K562 (cell line): ENCODE data around the gene ARHGEF16. TPM values are rescaled to one million over a fixed set of nuclear protein-coding genes. Genes with fewer than 3 reads are reported as not detected.

ENCODE experiments used
- ATAC-seq: fragments of 200-7000 bp; cut with Tn5 transposase; 3 replicates; pipeline ENCODE4 v1.9.1; 2020; ENCODE audit warnings: moderate library complexity
- BruUV-seq: library from RNA; stranded (reverse); fragments of 400-500 nt; replicated peaks from 2 replicates; lab custom pipeline; 2021; lab: Mats Ljungman, UMichigan
- CTCF ChIA-PET: fragments of 300-600 bp; formaldehyde crosslinking; extraction: SDS; loops from one replicate; lab custom pipeline; 2021; ENCODE audit warnings: low intra/inter-chr PET ratio; lab: Yijun Ruan, JAX
- POLR2A ChIA-PET: fragments of 300-600, 350-650 bp; sonication (Branson Sonifier 250); formaldehyde crosslinking; extraction: SDS; loops from one replicate; lab custom pipeline; 2021; ENCODE audit warnings: antibody characterized with exemption, inconsistent platforms; lab: Yijun Ruan, JAX
- DNase-seq, 4 experiments: peaks; one replicate each; pipeline versions ENCODE4 v3.0.0 to v3.0.0-alpha.2; 2011 to 2018; ENCODE audit warnings: low spot score in 3 of 4, mixed read lengths in 3 of 4; ENCODE audit errors: extremely low read depth in 1 of 4
- FAIRE-seq: peaks from 2 replicates; lab custom pipeline; 2011; peaks lifted over from hg19 to GRCh38; lab: Jason Lieb, UNC
- H2AFZ ChIP-seq: 2 replicates; pipeline ENCODE4 v1.6.0; 2011; ENCODE audit warnings: low read depth, low read length, control low read depth, inconsistent platforms
- H3K27ac ChIP-seq: fragments of 200-600 bp; 3 replicates; pipeline ENCODE4 v1.8.0; 2011; ENCODE audit warnings: low read depth, mild to moderate bottlenecking, control low read depth, inconsistent platforms, low read length, moderate library complexity, mixed read lengths; ENCODE audit errors: extremely low read depth
- H3K27me3 ChIP-seq, 2 experiments: fragments of 300-600 bp in 1 of 2; 2 replicates in 1 of 2; 3 replicates in 1 of 2; pipeline versions ENCODE4 v1.6.0 to v1.8.0; 2011; ENCODE audit warnings: inconsistent platforms in 2 of 2, low read length in 2 of 2, mild to moderate bottlenecking in 1 of 2, mixed read lengths in 1 of 2, moderate library complexity in 1 of 2; ENCODE audit not compliant: control insufficient read depth in 2 of 2, insufficient read depth in 2 of 2
- H3K36me3 ChIP-seq: fragments of 300-600 bp; 3 replicates; pipeline ENCODE4 v1.8.0; 2011; ENCODE audit warnings: mild to moderate bottlenecking, low read length, inconsistent platforms; ENCODE audit not compliant: control insufficient read depth, insufficient read depth
- H3K4me1 ChIP-seq, 2 experiments: fragments of 200-600 bp in 1 of 2; replicated peaks in 1 of 2; 2 replicates in 1 of 2; 3 replicates in 1 of 2; pipeline versions ENCODE4 v1.5.1 to v1.8.0; 2011; ENCODE audit warnings: inconsistent platforms in 2 of 2, low read length in 2 of 2, mild to moderate bottlenecking in 1 of 2, mixed read lengths in 1 of 2, moderate library complexity in 1 of 2; ENCODE audit not compliant: control insufficient read depth in 2 of 2, insufficient read depth in 2 of 2
- H3K4me2 ChIP-seq: 2 replicates; pipeline ENCODE4 v1.6.1; 2011; ENCODE audit warnings: low read length, control low read depth, inconsistent platforms, mixed read lengths; ENCODE audit not compliant: insufficient read depth
- H3K4me3 ChIP-seq: fragments of 200-600 bp; sonication (generic), shearing (Covaris generic); 2 replicates; pipeline ENCODE4 v1.5.1; 2016; ENCODE audit warnings: control low read depth, inconsistent platforms
- H3K79me2 ChIP-seq: fragments of 200-600 bp; 3 replicates; pipeline ENCODE4 v1.8.0; 2011; ENCODE audit warnings: low read length, inconsistent platforms; ENCODE audit not compliant: control insufficient read depth, insufficient read depth
- H3K9ac ChIP-seq, 2 experiments: 2 replicates each; pipeline versions ENCODE4 v1.6.0 to v1.6.1; 2011; ENCODE audit warnings: low read depth in 2 of 2, low read length in 2 of 2, control low read depth in 1 of 2, inconsistent platforms in 1 of 2, mild to moderate bottlenecking in 1 of 2, mixed read lengths in 1 of 2; ENCODE audit not compliant: insufficient read depth in 1 of 2
- H3K9me1 ChIP-seq: one replicate; pipeline ENCODE4 v1.6.0; 2011; ENCODE audit warnings: inconsistent platforms, mild to moderate bottlenecking, low read length, moderate library complexity; ENCODE audit not compliant: control insufficient read depth, insufficient read depth
- H3K9me3 ChIP-seq: replicated peaks from 2 replicates; pipeline ENCODE4 v1.5.1; 2011; ENCODE audit warnings: low read depth, low read length, inconsistent platforms; ENCODE audit not compliant: control insufficient read depth, insufficient read depth
- H4K20me1 ChIP-seq: replicated peaks from 2 replicates; pipeline ENCODE4 v1.6.1; 2011; ENCODE audit warnings: low read length, inconsistent platforms, mixed read lengths; ENCODE audit not compliant: control insufficient read depth, insufficient read depth
- AFF1 ChIP-seq, 2 experiments: fragments of 450-650 bp; IDR thresholded peaks; 2 replicates each; pipeline ENCODE4 v1.6.1; 2018; ENCODE audit warnings: mild to moderate bottlenecking in 2 of 2, low read depth in 1 of 2; ENCODE audit not compliant: partially characterized antibody in 2 of 2
- KDM5B ChIP-seq: fragments of 200-600 bp; sonication (generic); IDR thresholded peaks from 2 replicates; pipeline ENCODE4 v1.6.1; 2012; ENCODE audit warnings: low read depth, mild to moderate bottlenecking, moderate library complexity, low read length, control low read depth, inconsistent platforms; ENCODE audit not compliant: insufficient replicate concordance
- POLR2B ChIP-seq: fragments of 450-650 bp; IDR thresholded peaks from 2 replicates; pipeline ENCODE4 v1.6.1; 2018; ENCODE audit warnings: low read depth; ENCODE audit not compliant: partially characterized antibody
- ZC3H4 ChIP-seq: sonication (generic); formaldehyde crosslinking; IDR thresholded peaks from 2 replicates; pipeline ENCODE4 v1.9.0; 2021; ENCODE audit warnings: missing genetic modification reagents, borderline replicate concordance
- WGBS: fragments of 100-300 bp; shearing (Covaris generic); methylation state at CpG from one replicate; pipeline ENCODE4 v1.1.6; 2016; ENCODE audit warnings: low coverage, mixed read lengths; ENCODE audit not compliant: insufficient coverage; ENCODE audit errors: missing lambda C conversion rate; 5-methylcytosine and 5-hydroxymethylcytosine counted together
- in situ Hi-C: fragments of 300-500 bp; cut with MboI; formaldehyde crosslinking; loops from 4 replicates; pipeline ENCODE4 v1.15.0; 2018; ENCODE audit warnings: inconsistent platforms, mixed read lengths
- intact Hi-C: fragments of 100-400 bp; cut with micrococcal nuclease; formaldehyde crosslinking; loops from 2 replicates; pipeline ENCODE4 v1.14.2; 2022
- polyA plus RNA-seq, 8 experiments: library from polyadenylated mRNA; depleted of rRNA in 4 of 8; stranded (reverse) in 5 of 8; unstranded in 3 of 8; fragments of >200 nt; fragmentation: Nextera tagmentation in 2 of 8; fragmentation: Illumina TruSeq in 1 of 8; extraction: Ambion mirVana in 2 of 8; extraction: Trizol in 1 of 8; gene quantifications; 2 replicates each; pipeline versions ENCODE4 v1.2.1 to v1.2.3, GENCODE V29; 2011 to 2014; ENCODE audit warnings: inconsistent platforms in 1 of 8, missing spikeins in 1 of 8
- total RNA-seq, 7 experiments: library from RNA; depleted of rRNA in 6 of 7; stranded (reverse); fragments of >200 nt in 6 of 7; fragmentation: Illumina TruSeq in 2 of 7; extraction: Trizol in 2 of 7; gene quantifications; 2 replicates each; pipeline versions ENCODE4 v1.2.1 to v1.2.3, GENCODE V29; 2011 to 2021; ENCODE audit warnings: low replicate concordance in 1 of 7

ARHGEF16 gene
- total and polyA plus RNA-seq, 9 of the 15 experiments (the other 6 are each of a cell fraction or from before 2014, with no cell fraction given) = 0.15 to 1.2 (median 0.49) TPM; not detected in 2

GRCh38 chr1:3468236-3469103 lies 14.0 kb downstream of the ARHGEF16 start:
- H3K4me3 ChIP-seq = no peak overlapping the region
- WGBS = 3% methylated on average over 18 of the region's 34 CpGs
- no TSS peak for BruUV-seq
- no peak overlapping the region for H3K4me2 ChIP-seq
- FAIRE-seq (no peak), DNase-seq (no peak), ATAC-seq (no peak)
- TF ChIP-seq POLR2B (no peak), AFF1 (IDR thresholded peaks at IDR 0.05; ENCODE audit: low read depth in 1 of 2, partially characterized antibody in 2 of 2) (no peak), KDM5B (no peak), ZC3H4 (CRISPR knock-in tag) (no peak)
- no peaks in the 10 kb centered on the region for H3K36me3 ChIP-seq
- no peak overlapping the region; a peak in 1 of 4 replicates for H3K9ac ChIP-seq
- H2AFZ ChIP-seq = no peak overlapping the region
- POLR2A ChIA-PET = interaction anchor here (0.8 to 1.0 kb wide), 2 partner anchors 9 to 17 kb away, joined by 3 to 4 read pairs; no protein-coding TSS in a partner anchor
- peaks cover 0 to 56% of the 10 kb centered on the region in 2 experiments; a peak in 3 of 5 replicates for H3K4me1 ChIP-seq
- peaks cover 23% of the 10 kb centered on the region for H4K20me1 ChIP-seq
- in situ Hi-C loops = no loop called here
- no peaks in the 10 kb centered on the region for H3K79me2 ChIP-seq
- peaks cover 23 to 70% of the 10 kb centered on the region in 2 experiments; a peak in 4 of 5 replicates for H3K27me3 ChIP-seq
- CTCF ChIA-PET = interaction anchor here (0.7 kb wide), 1 partner anchor 50 kb away, joined by 3 read pairs; no protein-coding TSS in a partner anchor
- intact Hi-C loops = no loop called here
- no peak overlapping the region for H3K27ac ChIP-seq
- H3K9me1 ChIP-seq = peaks cover 4% of the 10 kb centered on the region
- H3K9me3 ChIP-seq = no peaks in the 10 kb centered on the region
